ENCODE measurements around the gene SLCO4C1.

Gene SLCO4C1

GRCh38 chr5:102312586-102313370, 16.7 kb upstream of the SLCO4C1 start:
- peak in 2 of 3 donors; percentile 17 to 29 for DNase-seq
- POLR2A ChIA-PET: no interaction called here
- no peak overlapping the region for H3K4me3 ChIP-seq (ENCODE audit: control insufficient read depth in 1 of 7, extremely low read depth in 1 of 7, insufficient read depth in 4 of 7, low read depth in 2 of 7, low read length in 6 of 7)
- H3K27me3 ChIP-seq (replicated peaks in 2 of 5; ENCODE audit: control insufficient read depth in 4 of 5, insufficient read depth in 5 of 5, low read length in 4 of 5): no peaks in the 10 kb centered on the region
- H3K9me3 ChIP-seq (ENCODE audit: control extremely low read depth in 1 of 5, control insufficient read depth in 4 of 5, insufficient read depth in 2 of 5, low read depth in 1 of 5, low read length in 4 of 5): peaks cover 0 to 2% (median 0%) of the 10 kb centered on the region in 5 experiments
- H3K27ac ChIP-seq (ENCODE audit: insufficient read depth in 1 of 2, low read depth in 1 of 2, low read length in 2 of 2, poor library complexity in 1 of 2, severe bottlenecking in 2 of 2): no peak overlapping the region
- CTCF ChIA-PET: interaction anchor here (0.6 to 2.5 kb wide), 4 partner anchors 17 to 754 kb away, joined by 3 to 16 read pairs (median 4); partner anchors contain the start of gene SLCO4C1
- WGBS (ENCODE audit: insufficient coverage): 86% methylated on average over 1 of the region's 5 CpGs
- no peaks in the 10 kb centered on the region for H3K36me3 ChIP-seq (ENCODE audit: control insufficient read depth in 4 of 4, insufficient read depth in 4 of 4, low read length in 3 of 4)
- peaks cover 13 to 23% (median 15%) of the 10 kb centered on the region in 4 experiments for H3K4me1 ChIP-seq (ENCODE audit: control extremely low read depth in 1 of 4, control insufficient read depth in 4 of 4, insufficient read depth in 4 of 4, low read length in 3 of 4)

GRCh38 chr5:102309586-102309985, 13.5 kb upstream of the SLCO4C1 start:
- 100% methylated on average over 1 of the region's 3 CpGs for WGBS (ENCODE audit: insufficient coverage)
- ChIA-PET CTCF (interaction anchor here (1.1 kb wide), 1 partner anchor 13 kb away, joined by 3 read pairs; the partner anchor contains the start of gene SLCO4C1), POLR2A (no interaction called here)
- Histone ChIP-seq H3K4me3 (ENCODE audit: control insufficient read depth in 1 of 7, extremely low read depth in 1 of 7, insufficient read depth in 4 of 7, low read depth in 2 of 7, low read length in 6 of 7) (no peak overlapping the region), H3K9me3 (ENCODE audit: control extremely low read depth in 1 of 5, control insufficient read depth in 4 of 5, insufficient read depth in 2 of 5, low read depth in 1 of 5, low read length in 4 of 5) (peaks cover 0 to 2% (median 0%) of the 10 kb centered on the region in 5 experiments), H3K27ac (ENCODE audit: insufficient read depth in 1 of 2, low read depth in 1 of 2, low read length in 2 of 2, poor library complexity in 1 of 2, severe bottlenecking in 2 of 2) (no peak overlapping the region), H3K36me3 (ENCODE audit: control insufficient read depth in 4 of 4, insufficient read depth in 4 of 4, low read length in 3 of 4) (no peaks in the 10 kb centered on the region), H3K27me3 (replicated peaks in 2 of 5; ENCODE audit: control insufficient read depth in 4 of 5, insufficient read depth in 5 of 5, low read length in 4 of 5) (no peaks in the 10 kb centered on the region), H3K4me1 (ENCODE audit: control extremely low read depth in 1 of 4, control insufficient read depth in 4 of 4, insufficient read depth in 4 of 4, low read length in 3 of 4) (peaks cover 13 to 15% (median 14%) of the 10 kb centered on the region in 4 experiments)
- no peak for DNase-seq

GRCh38 chr5:102307232-102307631, 11.1 kb upstream of the SLCO4C1 start:
- CTCF ChIA-PET: interaction anchor here (0.8 to 1.2 kb wide), 4 partner anchors 9 to 285 kb away, joined by 3 to 5 read pairs (median 4); partner anchors contain the start of gene SLCO4C1

GRCh38 chr5:102306121-102306520, 10.0 kb upstream of the SLCO4C1 start:
- no peak overlapping the region for H3K27ac ChIP-seq (ENCODE audit: insufficient read depth in 1 of 2, low read depth in 1 of 2, low read length in 2 of 2, poor library complexity in 1 of 2, severe bottlenecking in 2 of 2)
- no CpG with 5 or more reads among the region's 2 CpGs for WGBS (ENCODE audit: insufficient coverage)
- POLR2A ChIA-PET: no interaction called here
- H3K4me1 ChIP-seq (ENCODE audit: control extremely low read depth in 1 of 4, control insufficient read depth in 4 of 4, insufficient read depth in 4 of 4, low read length in 3 of 4): no peaks in the 10 kb centered on the region
- peaks cover 0 to 2% (median 0%) of the 10 kb centered on the region in 5 experiments for H3K9me3 ChIP-seq (ENCODE audit: control extremely low read depth in 1 of 5, control insufficient read depth in 4 of 5, insufficient read depth in 2 of 5, low read depth in 1 of 5, low read length in 4 of 5)
- no peak overlapping the region for H3K4me3 ChIP-seq (ENCODE audit: control insufficient read depth in 1 of 7, extremely low read depth in 1 of 7, insufficient read depth in 4 of 7, low read depth in 2 of 7, low read length in 6 of 7)
- H3K27me3 ChIP-seq (replicated peaks in 2 of 5; ENCODE audit: control insufficient read depth in 4 of 5, insufficient read depth in 5 of 5, low read length in 4 of 5): no peaks in the 10 kb centered on the region
- DNase-seq: no peak
- CTCF ChIA-PET: interaction anchor here (0.7 kb wide), 1 partner anchor 37 kb away, joined by 3 read pairs; no protein-coding TSS in a partner anchor
- H3K36me3 ChIP-seq (ENCODE audit: control insufficient read depth in 4 of 4, insufficient read depth in 4 of 4, low read length in 3 of 4): no peaks in the 10 kb centered on the region

More at GRCh38 chr5:102307232-102307631, 11.1 kb upstream of the SLCO4C1 start:
- H3K36me3 ChIP-seq (ENCODE audit: control insufficient read depth in 4 of 4, insufficient read depth in 4 of 4, low read length in 3 of 4): no peaks in the 10 kb centered on the region
- H3K9me3 ChIP-seq (ENCODE audit: control extremely low read depth in 1 of 5, control insufficient read depth in 4 of 5, insufficient read depth in 2 of 5, low read depth in 1 of 5, low read length in 4 of 5): peaks cover 0 to 2% (median 0%) of the 10 kb centered on the region in 5 experiments
- H3K27me3 ChIP-seq (replicated peaks in 2 of 5; ENCODE audit: control insufficient read depth in 4 of 5, insufficient read depth in 5 of 5, low read length in 4 of 5): no peaks in the 10 kb centered on the region
- DNase-seq: no peak
- peaks cover 0 to 3% (median 0%) of the 10 kb centered on the region in 4 experiments for H3K4me1 ChIP-seq (ENCODE audit: control extremely low read depth in 1 of 4, control insufficient read depth in 4 of 4, insufficient read depth in 4 of 4, low read length in 3 of 4)
- no peak overlapping the region for H3K4me3 ChIP-seq (ENCODE audit: control insufficient read depth in 1 of 7, extremely low read depth in 1 of 7, insufficient read depth in 4 of 7, low read depth in 2 of 7, low read length in 6 of 7)
- H3K27ac ChIP-seq (ENCODE audit: insufficient read depth in 1 of 2, low read depth in 1 of 2, low read length in 2 of 2, poor library complexity in 1 of 2, severe bottlenecking in 2 of 2): no peak overlapping the region
- POLR2A ChIA-PET: no interaction called here

GRCh38 chr5:102295534-102296177, 428 bp downstream of the SLCO4C1 start:
- H3K27me3 ChIP-seq (replicated peaks in 2 of 5; ENCODE audit: control insufficient read depth in 4 of 5, insufficient read depth in 5 of 5, low read length in 4 of 5): no peaks in the 10 kb centered on the region
- H3K4me1 ChIP-seq (ENCODE audit: control extremely low read depth in 1 of 4, control insufficient read depth in 4 of 4, insufficient read depth in 4 of 4, low read length in 3 of 4): peaks cover 0 to 24% (median 20%) of the 10 kb centered on the region in 4 experiments
- ChIA-PET CTCF (interaction anchor here (0.8 to 4.9 kb wide), 10 partner anchors 10 to 824 kb away, joined by 3 to 35 read pairs (median 4); partner anchors contain the start of genes GIN1 and PPIP5K2), POLR2A (no interaction called here)
- H3K9me3 ChIP-seq (ENCODE audit: control extremely low read depth in 1 of 5, control insufficient read depth in 4 of 5, insufficient read depth in 2 of 5, low read depth in 1 of 5, low read length in 4 of 5): no peaks in the 10 kb centered on the region
- peak overlapping the region; percentile 48 to 86 (median 79) for H3K4me3 ChIP-seq (ENCODE audit: control insufficient read depth in 1 of 7, extremely low read depth in 1 of 7, insufficient read depth in 4 of 7, low read depth in 2 of 7, low read length in 6 of 7)
- peak in 2 of 3 donors; percentile 22 to 38 for DNase-seq
- H3K27ac ChIP-seq (ENCODE audit: insufficient read depth in 1 of 2, low read depth in 1 of 2, low read length in 2 of 2, poor library complexity in 1 of 2, severe bottlenecking in 2 of 2): no peak overlapping the region
- WGBS (ENCODE audit: insufficient coverage): 2% methylated on average over 21 of the region's 26 CpGs
- H3K36me3 ChIP-seq (ENCODE audit: control insufficient read depth in 4 of 4, insufficient read depth in 4 of 4, low read length in 3 of 4): peaks cover 0 to 8% (median 0%) of the 10 kb centered on the region in 4 experiments

GRCh38 chr5:102294886-102295395, 1.1 kb downstream of the SLCO4C1 start:
- POLR2A ChIA-PET: no interaction called here

More at GRCh38 chr5:102294886-102295395, 1.1 kb downstream of the SLCO4C1 start:
- Histone ChIP-seq H3K27me3 (replicated peaks in 2 of 5; ENCODE audit: control insufficient read depth in 4 of 5, insufficient read depth in 5 of 5, low read length in 4 of 5) (no peaks in the 10 kb centered on the region), H3K36me3 (ENCODE audit: control insufficient read depth in 4 of 4, insufficient read depth in 4 of 4, low read length in 3 of 4) (peaks cover 0 to 8% (median 0%) of the 10 kb centered on the region in 4 experiments), H3K27ac (ENCODE audit: insufficient read depth in 1 of 2, low read depth in 1 of 2, low read length in 2 of 2, poor library complexity in 1 of 2, severe bottlenecking in 2 of 2) (no peak overlapping the region), H3K9me3 (ENCODE audit: control extremely low read depth in 1 of 5, control insufficient read depth in 4 of 5, insufficient read depth in 2 of 5, low read depth in 1 of 5, low read length in 4 of 5) (no peaks in the 10 kb centered on the region), H3K4me3 (ENCODE audit: control insufficient read depth in 1 of 7, extremely low read depth in 1 of 7, insufficient read depth in 4 of 7, low read depth in 2 of 7, low read length in 6 of 7) (peak overlapping the region in 4 of 7 experiments; percentile 79 to 86 (median 84)), H3K4me1 (ENCODE audit: control extremely low read depth in 1 of 4, control insufficient read depth in 4 of 4, insufficient read depth in 4 of 4, low read length in 3 of 4) (peaks cover 0 to 26% (median 20%) of the 10 kb centered on the region in 4 experiments)
- CTCF ChIA-PET: interaction anchor here (1.0 to 4.9 kb wide), 7 partner anchors 10 to 141 kb away, joined by 3 to 35 read pairs (median 4); no protein-coding TSS in a partner anchor
- 61% methylated on average over 4 of the region's 4 CpGs for WGBS (ENCODE audit: insufficient coverage)
- DNase-seq: no peak
